GM12873 (cell line): ENCODE measurements around the gene RNF145.

Experiments used
- CTCF ChIP-seq: IDR thresholded peaks from 2 replicates; pipeline ENCODE4 v1.5.1; 2012; ENCODE audit warnings: low read depth, mild to moderate bottlenecking, moderate library complexity, low read length, control low read depth; ENCODE audit not compliant: insufficient read depth; ENCODE audit errors: missing control alignments

The RNF145 gene

DNA sequence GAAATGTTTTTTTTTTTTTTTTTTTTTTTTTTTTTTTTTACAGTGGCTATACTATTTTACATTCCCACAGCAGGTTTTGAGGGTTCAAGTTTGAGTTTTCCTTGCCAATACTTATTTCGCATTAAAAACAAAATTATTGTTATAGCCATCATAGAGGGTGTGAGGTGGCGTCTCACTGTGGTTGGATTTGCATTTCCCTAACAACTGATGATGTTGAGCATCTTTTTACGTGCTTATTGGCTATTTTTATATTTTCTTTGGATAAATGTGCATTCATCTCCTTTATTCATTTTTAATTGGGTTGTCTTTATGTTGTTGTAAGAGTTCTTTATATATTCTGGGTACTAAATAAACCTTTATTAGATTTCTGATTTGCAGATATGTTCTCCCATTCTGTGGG lies 34.8 kb upstream of the RNF145 start:
- TF ChIP-seq CTCF: no peak

GRCh38 chr5:159243385-159243784 lies 34.0 kb upstream of the RNF145 start:
- TF ChIP-seq CTCF: no peak

- no peak for TF ChIP-seq CTCF
Observed at GRCh38 chr5:159242656-159243055, 33.3 kb upstream of the RNF145 start.

GRCh38 chr5:159241946-159242552 lies 32.7 kb upstream of the RNF145 start:
- TF ChIP-seq CTCF: no peak

GRCh38 chr5:159240301-159240870 lies 31.0 kb upstream of the RNF145 start:
- TF ChIP-seq CTCF: no peak

GRCh38 chr5:159231167-159231566 lies 21.8 kb upstream of the RNF145 start:
- no peak for TF ChIP-seq CTCF

DNA sequence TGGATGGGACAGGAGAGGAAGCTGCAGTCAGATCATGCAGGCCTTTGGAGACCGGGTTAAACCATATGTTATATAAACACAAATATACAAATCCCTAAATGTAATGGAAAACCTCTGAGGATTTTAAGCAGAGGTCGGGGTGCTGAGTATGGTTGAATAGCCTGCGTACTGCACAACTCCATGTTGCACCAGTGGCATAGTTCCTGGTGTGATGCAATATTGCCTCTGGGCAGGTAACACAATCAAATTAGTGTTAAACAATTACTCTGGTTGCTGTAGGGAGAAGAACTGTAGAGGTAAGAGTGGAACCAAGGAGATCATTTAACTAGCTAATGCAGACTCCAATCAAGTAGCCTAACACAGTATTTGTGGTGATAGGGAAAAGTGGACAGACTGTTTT lies 21.3 kb upstream of the RNF145 start:
- no peak for TF ChIP-seq CTCF
